GM12872 (cell line): ENCODE results near the gene MAPK4.

Source experiments
- CTCF ChIP-seq: IDR thresholded peaks from 3 replicates; pipeline ENCODE4 v1.5.1; 2011; ENCODE audit warnings: low read depth, mild to moderate bottlenecking, low read length, moderate library complexity; ENCODE audit not compliant: insufficient read depth

Gene MAPK4

GRCh38 chr18:50558157-50558556 is 1.7 kb upstream of the MAPK4 start:
- no peak for TF ChIP-seq CTCF

GRCh38 chr18:50558948-50559751 is 737 bp upstream of the MAPK4 start:
- no peak for TF ChIP-seq CTCF

GRCh38 chr18:50560681-50561629 is 1.1 kb downstream of the MAPK4 start:
- no peak for TF ChIP-seq CTCF

GRCh38 chr18:50562686-50563085 is 2.8 kb downstream of the MAPK4 start:
- no peak for TF ChIP-seq CTCF

GRCh38 chr18:50563376-50563775 is 3.5 kb downstream of the MAPK4 start:
- no peak for TF ChIP-seq CTCF

- TF ChIP-seq CTCF: no peak
Observed at GRCh38 chr18:50569930-50570329, 10.0 kb downstream of the MAPK4 start.

GRCh38 chr18:50571606-50572005 is 11.7 kb downstream of the MAPK4 start:
- TF ChIP-seq CTCF: no peak
